GM06990 (cell line): ENCODE results near the gene IGF1R.

Experiments
- DNase-seq: peaks from one replicate; pipeline ENCODE4 v3.0.0-alpha.2; 2011; ENCODE audit not compliant: insufficient read length; ENCODE audit errors: extremely low read depth
- H3K27me3 ChIP-seq: replicated peaks from 2 replicates; pipeline ENCODE4 v1.6.0; 2011; ENCODE audit warnings: low read length; ENCODE audit not compliant: control insufficient read depth, insufficient read depth
- H3K36me3 ChIP-seq: 2 replicates; pipeline ENCODE4 v1.5.1; 2011; ENCODE audit warnings: low read length; ENCODE audit not compliant: control insufficient read depth, insufficient read depth
- H3K4me3 ChIP-seq: replicated peaks from 2 replicates; pipeline ENCODE4 v1.5.1; 2011; ENCODE audit warnings: low read depth, mild to moderate bottlenecking, control low read depth, low read length
- TF ChIP-seq, protein P1 (sequence below): IDR thresholded peaks from 2 replicates; pipeline ENCODE4 v1.5.1; 2011; ENCODE audit warnings: low read length, control low read depth, mild to moderate bottlenecking, inconsistent platforms; ENCODE audit not compliant: insufficient read depth, poor library complexity, severe bottlenecking

IGF1R gene

GRCh38 chr15:99006146-99006545 is 357.8 kb downstream of the IGF1R start:
- no peak overlapping the region for H3K4me3 ChIP-seq
- no peaks in the 10 kb centered on the region for H3K27me3 ChIP-seq
- no peak for DNase-seq
- no peaks in the 10 kb centered on the region for H3K36me3 ChIP-seq
- TF ChIP-seq, protein P1, sequence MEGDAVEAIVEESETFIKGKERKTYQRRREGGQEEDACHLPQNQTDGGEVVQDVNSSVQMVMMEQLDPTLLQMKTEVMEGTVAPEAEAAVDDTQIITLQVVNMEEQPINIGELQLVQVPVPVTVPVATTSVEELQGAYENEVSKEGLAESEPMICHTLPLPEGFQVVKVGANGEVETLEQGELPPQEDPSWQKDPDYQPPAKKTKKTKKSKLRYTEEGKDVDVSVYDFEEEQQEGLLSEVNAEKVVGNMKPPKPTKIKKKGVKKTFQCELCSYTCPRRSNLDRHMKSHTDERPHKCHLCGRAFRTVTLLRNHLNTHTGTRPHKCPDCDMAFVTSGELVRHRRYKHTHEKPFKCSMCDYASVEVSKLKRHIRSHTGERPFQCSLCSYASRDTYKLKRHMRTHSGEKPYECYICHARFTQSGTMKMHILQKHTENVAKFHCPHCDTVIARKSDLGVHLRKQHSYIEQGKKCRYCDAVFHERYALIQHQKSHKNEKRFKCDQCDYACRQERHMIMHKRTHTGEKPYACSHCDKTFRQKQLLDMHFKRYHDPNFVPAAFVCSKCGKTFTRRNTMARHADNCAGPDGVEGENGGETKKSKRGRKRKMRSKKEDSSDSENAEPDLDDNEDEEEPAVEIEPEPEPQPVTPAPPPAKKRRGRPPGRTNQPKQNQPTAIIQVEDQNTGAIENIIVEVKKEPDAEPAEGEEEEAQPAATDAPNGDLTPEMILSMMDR = no peak

DNA sequence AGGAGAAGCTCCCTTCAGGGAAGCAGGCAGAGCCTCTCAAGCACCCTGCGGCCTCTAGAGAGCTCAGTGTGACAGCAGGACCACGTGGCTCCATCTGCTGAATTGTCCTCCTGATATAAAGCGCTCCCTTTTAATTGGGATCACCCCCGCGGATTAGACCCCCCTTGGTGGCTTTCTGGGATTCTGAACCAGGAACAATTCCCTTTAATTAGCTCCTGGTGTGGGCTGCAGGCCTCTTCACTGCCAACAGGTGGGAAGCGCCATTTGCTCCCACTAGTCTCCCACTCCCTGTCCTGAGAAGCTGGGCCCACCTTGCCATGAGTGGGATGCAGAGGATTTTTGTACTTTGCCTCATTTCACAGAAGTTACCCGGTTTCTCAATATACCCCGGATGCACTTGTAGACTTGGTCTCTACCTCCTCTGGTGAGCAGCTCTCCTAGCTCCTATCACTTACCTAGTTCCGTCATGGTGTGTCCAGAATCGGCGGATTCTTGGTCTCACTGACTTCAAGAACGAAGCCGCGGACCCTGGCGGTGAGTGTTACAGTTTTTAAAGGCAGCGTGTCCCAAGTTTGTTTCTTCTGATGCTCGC is 358.7 kb downstream of the IGF1R start:
- TF ChIP-seq, protein P1 = no peak
- no peaks in the 10 kb centered on the region for H3K36me3 ChIP-seq
- H3K27me3 ChIP-seq = no peaks in the 10 kb centered on the region
- H3K4me3 ChIP-seq = no peak overlapping the region
- DNase-seq = no peak

- no peak for DNase-seq
- Histone ChIP-seq H3K4me3 (no peak overlapping the region), H3K36me3 (no peaks in the 10 kb centered on the region), H3K27me3 (no peaks in the 10 kb centered on the region)
- TF ChIP-seq, protein P1 = no peak
These were observed 361.5 kb downstream of the IGF1R start for GRCh38 chr15:99009741-99010330.

- Histone ChIP-seq H3K27me3 (no peaks in the 10 kb centered on the region), H3K36me3 (no peaks in the 10 kb centered on the region), H3K4me3 (no peak overlapping the region)
- TF ChIP-seq, protein P1 = no peak
- no peak for DNase-seq
These were observed 362.4 kb downstream of the IGF1R start for GRCh38 chr15:99010768-99011167.
